Neural progenitor cell (in vitro differentiated cells): ENCODE data around the gene NMS. TPM values are rescaled to one million over a fixed set of nuclear protein-coding genes. Genes with fewer than 3 reads are reported as not detected.

ENCODE experiments used
- DNase-seq: peaks from one replicate; pipeline ENCODE4 v3.0.0-alpha.2; 2016; ENCODE audit warnings: low spot score
- H2AFZ ChIP-seq: fragments of 200-600 bp; sonication (generic); replicated peaks from 2 replicates; pipeline ENCODE4 v1.6.1; 2016; ENCODE audit warnings: antibody characterized with exemption
- H3F3A ChIP-seq: fragments of 200-600 bp; sonication (generic); 2 replicates; pipeline ENCODE4 v1.6.1; 2016; ENCODE audit warnings: antibody characterized with exemption, low read depth
- H3K27ac ChIP-seq: fragments of 200-600 bp; sonication (generic); 2 replicates; pipeline ENCODE4 v1.5.1; 2016; ENCODE audit warnings: mild to moderate bottlenecking
- H3K27me3 ChIP-seq: fragments of 200-600 bp; sonication (generic); 2 replicates; pipeline ENCODE4 v1.6.1; 2016; ENCODE audit warnings: mild to moderate bottlenecking, moderate library complexity
- H3K36me3 ChIP-seq: fragments of 200-600 bp; sonication (generic); 2 replicates; pipeline ENCODE4 v1.5.1; 2016
- H3K4me1 ChIP-seq: fragments of 200-600 bp; sonication (generic); 2 replicates; pipeline ENCODE4 v1.6.1; 2016; ENCODE audit warnings: mixed run types
- H3K4me2 ChIP-seq: fragments of 200-600 bp; sonication (generic); 2 replicates; pipeline ENCODE4 v1.6.1; 2016
- H3K4me3 ChIP-seq: fragments of 200-600 bp; sonication (generic); 2 replicates; pipeline ENCODE4 v1.5.1; 2016
- H3K79me2 ChIP-seq: fragments of 200-600 bp; sonication (generic); 2 replicates; pipeline ENCODE4 v1.6.1; 2016; ENCODE audit warnings: low read depth
- H3K9ac ChIP-seq: fragments of 200-600 bp; sonication (generic); 2 replicates; pipeline ENCODE4 v1.6.1; 2016
- H3K9me3 ChIP-seq: fragments of 200-600 bp; sonication (generic); 2 replicates; pipeline ENCODE4 v1.5.1; 2016; ENCODE audit warnings: low read depth
- H4K20me1 ChIP-seq: fragments of 200-600 bp; sonication (generic); 2 replicates; pipeline ENCODE4 v1.6.1; 2016; ENCODE audit warnings: low read depth
- H3K27ac Mint-ChIP-seq: 3 replicates; pipeline ENCODE4 v1.8.0; 2021; ENCODE audit warnings: mixed read lengths
- H3K27me3 Mint-ChIP-seq: 2 replicates; pipeline ENCODE4 v1.8.0; 2022; ENCODE audit warnings: low read depth, mild to moderate bottlenecking, inconsistent platforms, moderate library complexity, mixed read lengths; ENCODE audit not compliant: insufficient read depth
- H3K36me3 Mint-ChIP-seq: 3 replicates; pipeline ENCODE4 v1.8.0; 2021; ENCODE audit warnings: mixed read lengths
- H3K4me1 Mint-ChIP-seq: 3 replicates; pipeline ENCODE4 v1.8.0; 2021; ENCODE audit warnings: mixed read lengths
- H3K4me3 Mint-ChIP-seq: 3 replicates; pipeline ENCODE4 v1.8.0; 2021; ENCODE audit warnings: mild to moderate bottlenecking, moderate library complexity, mixed read lengths
- H3K9me3 Mint-ChIP-seq: 3 replicates; pipeline ENCODE4 v1.8.0; 2020; ENCODE audit warnings: mixed read lengths
- CTCF ChIP-seq: fragments of 200-600 bp; sonication (generic); IDR thresholded peaks from 2 replicates; pipeline ENCODE4 v1.5.1; 2017; ENCODE audit warnings: antibody characterized with exemption, mild to moderate bottlenecking
- EZH2 ChIP-seq: fragments of 200-600 bp; sonication (generic); IDR thresholded peaks from 2 replicates; pipeline ENCODE4 v1.6.1; 2017; ENCODE audit warnings: antibody characterized with exemption, mild to moderate bottlenecking, moderate library complexity
- EZH2phosphoT487 ChIP-seq: fragments of 200-600 bp; sonication (generic); IDR thresholded peaks from 2 replicates; pipeline ENCODE4 v1.6.1; 2017; ENCODE audit warnings: antibody characterized with exemption
- total RNA-seq: library from RNA; depleted of rRNA; stranded (reverse); fragments of >200 nt; gene quantifications from 2 replicates; pipeline ENCODE4 v1.2.3, GENCODE V29; 2015; ENCODE audit warnings: low replicate concordance

The NMS gene
- total RNA-seq, 1 donor from 2014 or later: not detected

- no peaks in the 10 kb centered on the region for H3K79me2 ChIP-seq
- H3F3A ChIP-seq: no peaks in the 10 kb centered on the region
- no peak overlapping the region for H3K27ac ChIP-seq
- no peaks in the 10 kb centered on the region for H3K9me3 ChIP-seq
- no peaks in the 10 kb centered on the region for H3K27me3 ChIP-seq
- H3K9ac ChIP-seq: no peak overlapping the region
- H3K4me1 ChIP-seq: no peaks in the 10 kb centered on the region
- no peak overlapping the region for H2AFZ ChIP-seq
- H4K20me1 ChIP-seq: no peaks in the 10 kb centered on the region
- no peaks in the 10 kb centered on the region for H3K36me3 ChIP-seq
- Mint-ChIP-seq H3K36me3 (no peaks in the 10 kb centered on the region), H3K4me3 (no peak overlapping the region), H3K27ac (no peak overlapping the region), H3K27me3 (peaks cover 2% of the 10 kb centered on the region), H3K4me1 (no peaks in the 10 kb centered on the region), H3K9me3 (peaks cover 4% of the 10 kb centered on the region)
- DNase-seq: no peak
- no peak overlapping the region for H3K4me2 ChIP-seq
- TF ChIP-seq EZH2phosphoT487: no peak
- TF ChIP-seq EZH2: no peak
- TF ChIP-seq CTCF: no peak
- H3K4me3 ChIP-seq: no peak overlapping the region
These were observed 13.6 kb downstream of the NMS start for GRCh38 chr2:100483895-100484294.

- H3K36me3 ChIP-seq: no peaks in the 10 kb centered on the region
- H3K4me3 Mint-ChIP-seq: no peak overlapping the region
- no peak overlapping the region for H3K9ac ChIP-seq
- no peaks in the 10 kb centered on the region for H3F3A ChIP-seq
- H3K27me3 ChIP-seq: no peaks in the 10 kb centered on the region
- TF ChIP-seq CTCF (no peak), EZH2 (no peak), EZH2phosphoT487 (no peak)
- no peaks in the 10 kb centered on the region for H3K9me3 ChIP-seq
- peaks cover 2% of the 10 kb centered on the region for H3K27me3 Mint-ChIP-seq
- no peaks in the 10 kb centered on the region for H3K4me1 ChIP-seq
- no peak overlapping the region for H3K4me2 ChIP-seq
- DNase-seq: no peak
- H4K20me1 ChIP-seq: no peaks in the 10 kb centered on the region
- H3K4me3 ChIP-seq: no peak overlapping the region
- H3K79me2 ChIP-seq: no peaks in the 10 kb centered on the region
- H3K27ac Mint-ChIP-seq: no peak overlapping the region
- H2AFZ ChIP-seq: no peak overlapping the region
- H3K27ac ChIP-seq: no peak overlapping the region
- H3K9me3 Mint-ChIP-seq: peaks cover 4% of the 10 kb centered on the region
- H3K36me3 Mint-ChIP-seq: no peaks in the 10 kb centered on the region
- H3K4me1 Mint-ChIP-seq: no peaks in the 10 kb centered on the region
These were observed 14.1 kb downstream of the NMS start for GRCh38 chr2:100484390-100484789.

- Histone ChIP-seq H4K20me1 (no peaks in the 10 kb centered on the region), H3K27me3 (no peaks in the 10 kb centered on the region), H3K9ac (no peak overlapping the region), H3K4me3 (no peak overlapping the region), H3K36me3 (no peaks in the 10 kb centered on the region), H3K9me3 (no peaks in the 10 kb centered on the region), H3F3A (no peaks in the 10 kb centered on the region), H3K79me2 (no peaks in the 10 kb centered on the region), H3K4me2 (no peak overlapping the region), H2AFZ (no peak overlapping the region), H3K4me1 (no peaks in the 10 kb centered on the region), H3K27ac (no peak overlapping the region)
- Mint-ChIP-seq H3K27me3 (no peaks in the 10 kb centered on the region), H3K4me3 (no peak overlapping the region), H3K9me3 (peaks cover 4% of the 10 kb centered on the region), H3K4me1 (no peaks in the 10 kb centered on the region), H3K27ac (no peak overlapping the region), H3K36me3 (no peaks in the 10 kb centered on the region)
- TF ChIP-seq CTCF (no peak), EZH2phosphoT487 (no peak), EZH2 (no peak)
- DNase-seq: no peak
These were observed 15.1 kb downstream of the NMS start for GRCh38 chr2:100485396-100485795.
